PC-3 (cell line): ENCODE data around the gene SELP. TPM values are rescaled to one million over a fixed set of nuclear protein-coding genes. Genes with fewer than 3 reads are reported as not detected.

Source experiments
- ATAC-seq: fragments of 200-7000 bp; cut with Tn5 transposase; 2 replicates; pipeline ENCODE4 v1.9.1; 2020; ENCODE audit warnings: mild to moderate bottlenecking, moderate library complexity
- BruUV-seq: library from RNA; stranded (reverse); fragments of 400-500 nt; replicated peaks from 2 replicates; lab custom pipeline; 2021; lab: Mats Ljungman, UMichigan
- CTCF ChIA-PET: fragments of 300-600 bp; sonication (Branson Sonifier 250); formaldehyde crosslinking; loops from one replicate; lab custom pipeline; 2022; ENCODE audit warnings: antibody characterized with exemption; lab: Charles Lee
- POLR2A ChIA-PET: fragments of 300-600 bp; sonication (Branson Sonifier 250); formaldehyde crosslinking; loops from one replicate; lab custom pipeline; 2022; ENCODE audit warnings: antibody characterized with exemption; ENCODE audit not compliant: unreplicated experiment; lab: Charles Lee
- DNase-seq: peaks from one replicate; pipeline ENCODE4 v3.0.0-alpha.2; 2015
- H2AFZ ChIP-seq: fragments of 300-600 bp; sonication (generic); 2 replicates; pipeline ENCODE4 v1.6.0; 2016; ENCODE audit warnings: antibody characterized with exemption, low read length
- H3F3A ChIP-seq: fragments of 300-600 bp; sonication (generic); one replicate; pipeline ENCODE4 v1.6.0; 2017; ENCODE audit warnings: antibody characterized with exemption, low read length, control low read depth, mild to moderate bottlenecking; ENCODE audit not compliant: unreplicated experiment
- H3K27ac ChIP-seq: fragments of 300-600 bp; sonication (generic); 2 replicates; pipeline ENCODE4 v1.5.1; 2016; ENCODE audit warnings: mild to moderate bottlenecking, low read length
- H3K27me3 ChIP-seq: fragments of 300-600 bp; sonication (generic); 2 replicates; pipeline ENCODE4 v1.6.1; 2016; ENCODE audit warnings: low read length, mixed read lengths
- H3K36me3 ChIP-seq: fragments of 300-600 bp; sonication (generic); 2 replicates; pipeline ENCODE4 v1.6.1; 2016; ENCODE audit warnings: low read depth, mixed run types, low read length, mixed read lengths
- H3K4me1 ChIP-seq: fragments of 300-600 bp; sonication (generic); 2 replicates; pipeline ENCODE4 v1.5.1; 2016; ENCODE audit warnings: low read length; ENCODE audit not compliant: insufficient read depth
- H3K4me2 ChIP-seq: fragments of 300-600 bp; sonication (generic); 2 replicates; pipeline ENCODE4 v1.6.0; 2016; ENCODE audit warnings: low read length
- H3K4me3 ChIP-seq: fragments of 300-600 bp; sonication (generic); 2 replicates; pipeline ENCODE4 v1.5.1; 2016; ENCODE audit warnings: mild to moderate bottlenecking, low read length, mixed read lengths
- H3K79me2 ChIP-seq: fragments of 300-600 bp; sonication (generic); 2 replicates; pipeline ENCODE4 v1.6.1; 2017; ENCODE audit warnings: low read length, mixed read lengths
- H3K9ac ChIP-seq: fragments of 300-600 bp; sonication (generic); 2 replicates; pipeline ENCODE4 v1.6.0; 2016; ENCODE audit warnings: mild to moderate bottlenecking, low read length
- H3K9me2 ChIP-seq: fragments of 300-600 bp; sonication (generic); replicated peaks from 2 replicates; pipeline ENCODE4 v1.6.1; 2016; ENCODE audit warnings: mixed run types, low read length, mixed read lengths
- H3K9me3 ChIP-seq: fragments of 300-600 bp; sonication (generic); 2 replicates; pipeline ENCODE4 v1.6.1; 2016; ENCODE audit warnings: low read length, mixed read lengths
- H4K20me1 ChIP-seq: fragments of 300-600 bp; sonication (generic); 2 replicates; pipeline ENCODE4 v1.6.1; 2016; ENCODE audit warnings: low read length, mixed read lengths
- CTCF ChIP-seq: fragments of 300-600 bp; sonication (generic); conservative IDR thresholded peaks from 2 replicates; pipeline ENCODE4 v1.5.1; 2017; ENCODE audit warnings: antibody characterized with exemption, low read depth, mild to moderate bottlenecking, low read length
- EZH2 ChIP-seq: fragments of 300-600 bp; sonication (generic); IDR thresholded peaks from one replicate; pipeline ENCODE4 v1.6.1; 2017; ENCODE audit warnings: antibody characterized with exemption, mild to moderate bottlenecking, low read length; ENCODE audit not compliant: unreplicated experiment
- EZH2phosphoT487 ChIP-seq: fragments of 300-600 bp; sonication (generic); IDR thresholded peaks from 2 replicates; pipeline ENCODE4 v1.6.1; 2018; ENCODE audit warnings: mild to moderate bottlenecking, antibody characterized with exemption, low read length, borderline replicate concordance
- intact Hi-C: fragments of 100-400 bp; cut with micrococcal nuclease; formaldehyde crosslinking; loops from 2 replicates; pipeline ENCODE4 v1.9.0; 2023
- total RNA-seq: library from RNA; depleted of rRNA; stranded (reverse); fragments of >200 nt; gene quantifications from 2 replicates; pipeline ENCODE4 v1.2.3, GENCODE V29; 2014

SELP gene
- total RNA-seq, 1 experiment from 2014 or later, result not detected

DNA sequence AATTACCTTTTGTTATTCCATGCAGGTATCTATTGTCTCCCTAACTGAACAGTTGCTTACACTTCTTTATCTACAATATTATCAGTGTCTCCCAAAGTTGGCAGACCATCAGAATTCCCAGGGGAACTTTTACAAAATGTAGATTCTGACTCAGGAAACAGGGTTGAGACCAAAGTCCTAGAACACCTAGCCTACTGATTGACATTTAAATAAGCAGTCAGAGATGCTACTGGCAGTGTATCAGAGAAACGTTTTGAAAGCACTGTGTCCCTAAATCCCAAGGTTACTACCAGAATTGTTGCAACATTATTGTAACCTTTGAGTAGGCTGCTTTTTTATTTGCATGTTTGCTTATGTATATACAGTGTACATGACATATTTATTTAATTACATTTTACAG, 41.8 kb downstream of the SELP start:
- ATAC-seq (no peak), DNase-seq (no peak)
- Histone ChIP-seq H3K27me3 (peaks cover 22% of the 10 kb centered on the region; the same call in 1 of the 2 replicates), H3K27ac (no peak overlapping the region), H2AFZ (no peak overlapping the region), H3K4me2 (no peak overlapping the region), H3K4me3 (no peak overlapping the region), H3K9ac (no peak overlapping the region), H3K36me3 (no peaks in the 10 kb centered on the region), H3K79me2 (no peaks in the 10 kb centered on the region), H3K9me3 (no peaks in the 10 kb centered on the region), H3K9me2 (no peaks in the 10 kb centered on the region), H4K20me1 (no peaks in the 10 kb centered on the region), H3K4me1 (peaks cover 19% of the 10 kb centered on the region), H3F3A (no peaks in the 10 kb centered on the region)
- CTCF ChIA-PET, result no interaction called here
- TF ChIP-seq EZH2phosphoT487 (no peak), CTCF (no peak), EZH2 (no peak)
- POLR2A ChIA-PET, result no interaction called here
- intact Hi-C loops, result loop anchor here (5.0 to 10.0 kb wide), 2 partner anchors 36 to 217 kb away; no protein-coding TSS in a partner anchor
- no TSS peak for BruUV-seq

- DNase-seq, result peak; percentile 84
- intact Hi-C loops, result loop anchor here (5.0 to 10.0 kb wide), 2 partner anchors 34 to 218 kb away; no protein-coding TSS in a partner anchor
Measured at GRCh38 chr1:169586395-169587255, 43.3 kb downstream of the SELP start, which contains the start of gene F5. Gene F5 (minus strand): TSS chr1:169586481. CDS start chr1:169586386, 95 bp downstream.

More at GRCh38 chr1:169586395-169587255, 43.3 kb downstream of the SELP start, which contains the start of gene F5:
- no peaks in the 10 kb centered on the region for H3K9me3 ChIP-seq
- H3K4me1 ChIP-seq, result peaks cover 19% of the 10 kb centered on the region
- no peak within 1 kb of the TSS for H3K27ac ChIP-seq
- no TSS peak for BruUV-seq
- H4K20me1 ChIP-seq, result no peaks in the 10 kb centered on the region
- H3K4me3 ChIP-seq, result peak within 1 kb of the TSS; percentile 53
- CTCF ChIA-PET, result interaction anchor here (0.6 to 1.5 kb wide), 5 partner anchors 14 to 223 kb away, joined by 3 to 9 read pairs (median 3); no protein-coding TSS in a partner anchor
- H3K9ac ChIP-seq, result no peak within 1 kb of the TSS
- peaks cover 24% of the 10 kb centered on the region for H3K27me3 ChIP-seq
- no peaks in the 10 kb centered on the region for H3K36me3 ChIP-seq
- no peaks in the 10 kb centered on the region for H3F3A ChIP-seq
- no peak for TF ChIP-seq EZH2phosphoT487
- peak; percentile 78 for TF ChIP-seq CTCF
- TF ChIP-seq EZH2, result no peak
- peak; percentile 100 for ATAC-seq
- H3K79me2 ChIP-seq, result no peaks in the 10 kb centered on the region
- POLR2A ChIA-PET, result no interaction called here
- H2AFZ ChIP-seq, result peak within 1 kb of the TSS; percentile 82
- peak within 1 kb of the TSS; percentile 84 for H3K4me2 ChIP-seq
- H3K9me2 ChIP-seq, result no peaks in the 10 kb centered on the region
